ENCODE data around the gene ADSS2.
"Not testable (repeated sequence)": the region's sequence is repeated elsewhere in the genome, so short reads cannot be mapped to it uniquely, and the experiment has no call there.

The ADSS2 gene

DNA sequence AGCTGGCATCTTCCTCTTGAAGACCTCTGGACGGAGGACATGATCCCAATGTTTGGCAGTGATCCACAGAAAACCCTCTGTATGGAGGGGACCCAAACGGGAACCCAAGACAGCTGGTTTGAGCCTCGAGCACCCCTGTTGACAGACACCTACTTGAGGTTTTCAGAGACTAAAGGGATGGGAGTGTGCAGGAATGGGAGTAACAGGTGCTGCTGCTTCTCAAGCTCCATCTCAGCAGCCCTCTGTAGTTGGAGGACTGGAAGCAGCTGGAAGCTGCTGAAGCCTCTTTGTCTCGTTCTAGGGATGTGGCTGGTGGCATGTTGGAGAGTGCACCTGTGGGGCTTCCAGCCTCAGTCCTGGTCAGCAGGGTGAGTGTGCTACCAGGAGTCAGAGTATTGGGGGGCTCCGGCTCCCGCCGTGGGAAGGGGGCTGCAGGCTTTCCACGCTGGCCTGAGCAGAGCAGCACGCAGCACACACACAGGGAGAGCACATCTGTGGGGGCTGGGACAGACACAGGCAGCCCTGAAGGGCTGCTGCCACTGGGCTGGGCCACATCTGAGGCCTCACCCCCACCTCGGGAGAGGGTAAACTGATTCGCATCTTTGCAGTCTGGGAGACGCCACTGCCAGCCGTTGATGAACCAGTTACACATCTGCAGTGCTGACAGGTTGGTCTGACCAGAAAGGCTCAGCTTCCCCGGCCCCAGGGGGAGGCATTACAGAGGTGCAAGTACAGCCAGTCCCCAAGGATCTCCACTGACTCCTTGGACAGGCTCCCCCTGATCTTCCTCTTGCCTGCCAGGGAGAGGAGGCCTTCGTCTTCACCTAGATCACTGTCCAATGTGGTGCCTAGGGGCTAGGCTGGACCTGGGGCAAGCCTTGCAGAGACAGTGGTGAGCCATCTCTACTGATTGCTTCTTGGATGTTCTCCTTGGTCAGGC lies 56.6 kb downstream of the ADSS2 start:
- no peak for DNase-seq

GRCh38 chr1:244394346-244394745 lies 57.4 kb downstream of the ADSS2 start:
- DNase-seq, result no peak

GRCh38 chr1:244393604-244394176 lies 58.0 kb downstream of the ADSS2 start:
- no peak for DNase-seq

DNA sequence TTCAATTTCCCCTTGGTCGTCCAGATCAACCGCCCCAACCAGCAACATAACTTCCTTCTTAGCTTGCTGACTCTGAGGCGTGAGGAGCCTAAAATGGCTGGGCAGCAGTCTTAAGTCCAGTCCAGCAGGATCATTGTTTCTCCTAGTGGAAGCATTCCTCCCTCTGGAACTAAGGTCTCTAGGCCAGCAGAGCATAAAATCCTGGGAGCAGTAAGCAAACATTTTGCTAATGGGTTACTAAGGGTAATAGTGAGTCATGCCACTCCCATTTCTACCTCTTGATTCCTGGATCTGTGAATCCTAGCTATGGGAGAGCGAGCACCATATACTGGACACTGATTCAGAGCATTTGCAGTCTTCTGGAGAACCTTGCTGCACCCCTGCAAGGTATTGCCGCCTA lies 59.9 kb downstream of the ADSS2 start:
- DNase-seq, result no peak

DNA sequence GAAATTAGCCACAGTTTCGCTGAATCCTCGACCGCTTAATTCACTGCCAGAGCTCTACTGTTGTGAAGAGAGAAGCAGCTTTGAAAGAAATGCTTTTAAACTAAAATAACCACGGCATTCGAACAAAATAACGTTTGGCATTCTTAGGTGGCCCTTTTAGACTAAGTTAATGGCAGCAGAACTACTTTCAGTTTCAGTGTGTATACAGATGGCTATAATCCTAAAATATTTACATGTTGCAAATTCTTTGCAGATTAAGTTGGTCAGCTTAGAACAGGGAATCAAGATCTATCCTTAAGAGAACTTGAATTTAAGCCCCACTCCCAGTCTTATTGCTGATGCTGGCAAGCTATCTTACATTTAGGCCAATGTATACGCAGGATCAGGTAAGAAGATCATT lies 62.7 kb downstream of the ADSS2 start:
- no peak for DNase-seq

- DNase-seq, result no peak
Measured at GRCh38 chr1:244387415-244387814, 64.3 kb downstream of the ADSS2 start.

DNA sequence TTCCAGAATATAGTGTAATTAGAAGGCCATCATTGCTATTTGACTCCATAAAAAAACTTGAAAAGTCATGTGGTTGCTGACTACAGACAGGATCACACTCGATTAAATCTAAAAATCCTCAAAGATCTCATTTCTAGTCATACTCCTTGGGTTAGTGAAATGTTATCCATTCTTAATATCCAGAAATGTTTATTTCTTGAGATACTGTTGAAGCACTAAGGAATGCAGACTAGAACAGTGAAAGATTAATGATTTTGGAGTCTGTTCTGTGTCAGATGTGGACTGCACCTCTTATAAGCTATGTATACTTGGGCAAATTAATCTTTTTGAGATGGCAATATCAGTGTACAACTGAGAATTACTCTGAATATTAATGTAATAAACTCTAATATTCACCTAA lies 65.1 kb downstream of the ADSS2 start:
- DNase-seq, result no peak

DNA sequence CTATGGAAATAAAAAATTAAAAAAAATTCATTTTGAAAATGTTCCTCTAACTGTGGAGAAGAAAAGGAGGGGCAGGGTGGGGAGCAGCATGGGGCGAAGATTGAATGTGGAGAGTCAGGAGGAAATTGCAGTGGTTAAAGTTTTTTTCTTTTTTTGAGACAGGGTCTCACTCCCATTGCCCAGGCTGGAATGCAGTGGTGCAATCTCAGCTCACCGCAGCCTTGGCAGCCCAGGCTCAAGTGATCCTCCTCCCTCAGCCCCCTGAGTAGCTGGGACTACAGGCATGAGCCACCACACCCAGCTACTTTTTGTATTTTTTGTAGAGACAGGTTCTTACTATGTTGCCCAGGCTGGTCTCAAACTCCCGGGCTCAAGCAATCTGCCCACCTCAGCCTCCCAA lies 67.6 kb downstream of the ADSS2 start:
- DNase-seq, result no peak

DNA sequence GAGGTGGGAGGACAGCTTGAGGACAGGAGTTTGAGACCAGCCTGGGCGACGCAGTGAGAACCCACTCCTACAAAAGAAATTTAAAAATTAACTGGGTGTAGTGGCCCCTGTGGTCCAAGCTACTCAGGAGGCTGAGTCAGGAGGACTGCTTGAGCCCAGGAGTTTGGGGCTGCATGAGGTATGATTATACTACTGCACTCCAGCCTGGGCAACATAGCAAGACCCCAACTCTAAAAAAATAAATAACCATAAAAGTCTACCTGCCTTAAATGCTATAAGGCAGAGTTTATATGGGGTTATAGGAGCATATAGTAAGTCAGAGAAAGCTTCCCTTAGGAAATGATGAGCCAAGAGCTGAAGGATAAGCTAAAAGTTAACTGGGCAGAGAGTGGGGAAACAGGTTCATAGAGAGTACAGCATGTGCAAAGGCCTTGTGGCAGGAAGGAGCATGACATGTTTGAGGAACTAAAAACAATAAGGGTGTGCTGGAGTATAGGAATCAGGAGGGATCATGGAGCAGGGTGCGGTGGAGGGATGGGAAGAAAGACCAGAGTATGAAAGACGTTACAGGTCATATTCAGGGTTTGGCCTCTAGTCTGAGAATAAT lies 68.3 kb downstream of the ADSS2 start:
- no peak for DNase-seq

DNA sequence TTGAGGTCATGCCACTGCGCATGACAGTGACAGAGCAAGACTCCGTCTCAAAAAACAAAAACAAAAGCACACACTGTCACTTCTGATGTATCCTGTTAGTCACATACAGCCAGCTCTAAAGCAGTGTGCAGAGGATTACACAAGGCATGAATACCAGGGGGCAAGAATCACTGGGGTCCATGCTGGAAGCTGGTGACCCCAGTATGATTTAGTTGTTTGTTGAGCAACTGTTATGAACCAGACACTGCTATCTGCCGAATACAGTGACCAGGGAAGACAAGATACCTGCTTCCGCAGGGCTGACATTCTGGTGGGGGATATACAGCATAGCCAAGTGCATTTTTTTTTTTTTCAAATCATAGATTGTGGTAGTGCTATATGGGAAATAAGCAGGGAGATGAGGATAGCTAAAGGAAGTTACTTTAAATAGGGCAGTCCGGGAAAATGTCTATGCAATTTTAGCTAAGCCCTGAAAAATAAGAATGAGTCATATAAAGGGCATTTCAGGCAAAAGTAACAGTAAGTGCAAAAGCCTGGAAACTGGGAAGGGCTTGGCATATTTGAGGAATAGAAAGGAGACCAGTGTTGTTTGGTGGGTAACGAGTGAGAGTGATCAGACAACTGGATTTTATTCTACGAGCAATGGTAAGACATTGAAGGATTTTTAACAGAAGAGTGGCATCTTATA lies 69.7 kb downstream of the ADSS2 start:
- no peak for DNase-seq

- DNase-seq, result no peak
Measured at GRCh38 chr1:244376126-244376525, 75.6 kb downstream of the ADSS2 start.

DNA sequence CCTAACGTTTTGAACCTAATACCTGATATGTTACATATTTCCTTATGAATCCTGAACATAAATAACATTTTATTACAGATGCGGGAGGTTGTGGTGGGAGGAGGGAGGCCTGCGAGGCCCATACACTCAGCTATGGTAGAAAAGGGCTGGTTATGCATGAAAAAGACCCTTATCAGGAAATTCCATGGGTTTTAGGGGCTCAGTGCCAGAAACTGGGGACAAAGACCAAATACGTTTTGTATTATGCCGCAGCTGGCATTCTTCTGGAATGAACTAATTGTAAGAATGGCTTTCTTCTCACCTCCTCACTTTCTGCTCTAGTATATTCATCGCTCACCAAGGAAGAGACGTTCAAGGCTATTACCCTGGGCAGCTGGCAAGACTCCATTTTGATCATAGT lies 76.7 kb downstream of the ADSS2 start:
- DNase-seq, result no peak

- not testable (repeated sequence) for DNase-seq
Measured at GRCh38 chr1:244374484-244374883, 77.2 kb downstream of the ADSS2 start.

- no peak for DNase-seq
Measured at GRCh38 chr1:244371242-244372141, 80.2 kb downstream of the ADSS2 start.

DNA sequence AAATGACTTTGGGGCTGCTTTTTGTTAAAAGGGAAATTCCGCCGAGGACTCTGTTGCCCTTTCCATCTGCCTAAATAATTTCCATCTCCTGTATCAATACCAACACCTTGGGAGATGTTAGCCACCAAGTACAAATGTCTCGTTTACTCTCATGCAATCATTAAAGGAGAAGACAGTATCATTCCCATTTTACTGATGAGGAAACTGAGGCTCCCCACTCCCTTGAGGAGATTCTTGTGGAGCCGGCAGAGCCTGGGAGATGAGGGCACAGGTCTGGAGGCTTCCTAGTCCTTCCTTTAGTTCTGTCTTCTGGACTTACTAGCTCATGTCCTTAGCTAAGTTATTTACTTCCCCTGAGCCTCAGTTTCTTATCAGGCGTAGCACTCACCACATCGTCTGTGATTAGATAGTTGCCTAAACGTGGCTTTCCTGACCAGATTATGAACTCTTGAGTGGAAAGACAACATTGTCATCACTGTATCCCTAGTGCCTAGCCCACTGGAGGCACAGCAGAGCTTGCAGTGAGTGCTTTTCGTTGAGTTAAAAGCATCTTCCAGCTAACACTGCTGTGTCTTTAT lies 81.6 kb downstream of the ADSS2 start:
- DNase-seq, result no peak

- no peak for DNase-seq
Measured at GRCh38 chr1:244369256-244370057, 82.3 kb downstream of the ADSS2 start.

DNA sequence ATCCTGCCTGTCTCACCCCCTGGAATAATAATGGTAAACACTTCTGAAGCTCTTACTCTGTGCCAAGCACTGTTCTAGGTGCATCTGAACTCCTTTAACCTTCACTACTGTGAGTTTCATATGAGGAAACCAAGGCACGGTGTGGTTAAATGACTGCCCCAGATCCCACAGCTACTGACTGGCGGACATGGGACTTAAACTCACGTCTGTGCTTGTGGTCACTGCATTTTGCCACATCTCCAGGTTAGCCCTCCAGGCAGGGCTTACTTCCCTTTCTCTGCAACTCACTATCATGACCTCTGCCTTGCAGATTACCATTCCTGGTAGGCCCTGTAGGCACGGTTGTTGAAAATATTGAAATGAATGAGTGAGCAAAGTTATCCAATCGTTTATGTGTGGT lies 83.4 kb downstream of the ADSS2 start:
- DNase-seq, result no peak

- DNase-seq, result no peak
Measured at GRCh38 chr1:244367399-244368114, 84.2 kb downstream of the ADSS2 start.

DNA sequence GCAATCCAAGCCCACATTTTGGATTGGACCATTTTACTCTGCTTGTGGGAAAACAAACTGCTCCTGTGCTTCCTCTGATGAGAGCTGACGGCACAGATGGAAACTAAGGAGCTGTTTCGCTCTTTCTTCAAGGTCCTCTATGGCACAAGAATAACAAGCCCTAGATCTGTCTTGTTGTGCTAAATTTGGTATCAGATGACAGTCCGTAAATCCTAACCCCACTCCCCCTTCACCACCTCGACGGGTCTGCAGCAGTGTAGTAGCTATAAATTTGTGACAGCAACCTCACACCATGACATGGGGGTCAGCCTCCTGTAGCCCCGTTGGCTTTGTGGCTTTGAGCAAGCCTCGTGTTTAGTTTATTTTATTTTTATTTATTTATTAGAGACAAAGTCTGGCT lies 85.9 kb downstream of the ADSS2 start:
- DNase-seq, result no peak

DNA sequence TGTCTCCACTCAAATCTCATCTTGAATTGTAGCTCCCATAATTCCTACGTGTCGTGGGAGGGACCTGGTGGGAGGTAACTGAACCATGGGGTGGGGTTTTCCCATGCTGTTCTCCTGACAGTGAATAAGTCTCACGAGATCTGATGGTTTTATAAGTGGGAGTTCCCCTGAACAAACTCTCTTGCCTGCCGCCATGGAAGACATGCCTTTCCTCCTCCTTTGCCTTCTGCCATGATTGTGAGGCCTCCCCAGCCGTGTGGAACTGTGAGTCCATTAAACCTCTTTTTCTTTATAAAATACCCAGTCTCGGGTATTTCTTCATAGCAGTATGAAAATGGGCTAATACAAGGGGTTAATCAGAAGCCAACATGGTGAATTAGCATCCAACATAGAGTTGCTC lies 86.4 kb downstream of the ADSS2 start:
- not testable (repeated sequence) for DNase-seq
